GM21737 (cell line): ENCODE measurements around the gene ALDH18A1.
"Not testable (repeated sequence)": the region's sequence is repeated elsewhere in the genome, so short reads cannot be mapped to it uniquely, and the experiment has no call there.

ENCODE experiments used
- ATAC-seq: cut with Tn5 transposase; IDR thresholded peaks from one replicate; pipeline ENCODE4 v1.9.1; 2021; ENCODE audit warnings: mild to moderate bottlenecking, moderate library complexity; ENCODE audit not compliant: unreplicated experiment

The ALDH18A1 gene

DNA sequence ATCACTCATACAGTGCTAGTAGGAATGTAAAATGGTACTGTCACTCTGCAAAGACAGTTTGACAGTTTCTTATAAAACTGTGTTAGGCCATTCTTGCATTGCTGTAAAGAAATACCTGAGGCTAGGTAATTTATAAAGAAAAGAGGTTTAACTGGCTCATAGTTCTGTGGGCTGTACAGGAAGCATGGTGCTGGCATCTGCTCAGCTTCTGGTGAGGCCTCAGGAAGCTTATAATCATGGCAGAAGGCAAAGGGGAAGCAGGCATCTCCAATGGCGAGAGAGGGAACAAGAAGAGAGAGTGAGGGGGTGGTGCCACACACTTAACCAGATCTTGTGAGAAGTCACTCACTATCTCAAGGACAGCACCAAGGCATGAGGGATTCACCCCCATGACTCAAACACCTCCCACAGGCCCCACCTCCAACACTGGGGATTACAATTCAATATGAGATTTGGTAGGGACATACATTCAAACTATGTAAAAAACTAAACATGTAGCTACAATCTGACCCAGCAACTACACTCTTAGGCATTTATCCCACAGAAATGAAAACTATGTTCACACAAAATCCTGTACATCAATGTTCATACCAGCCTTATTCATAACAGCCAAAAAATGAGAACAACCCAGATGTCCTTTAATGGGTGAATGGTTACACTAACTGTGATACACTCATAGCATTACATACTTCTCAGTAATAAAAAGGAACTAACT lies 5.0 kb downstream of the ALDH18A1 start:
- no peak for ATAC-seq

- ATAC-seq = no peak
Observed at GRCh38 chr10:95650232-95650631, 6.3 kb downstream of the ALDH18A1 start.

- no peak for ATAC-seq
Observed at GRCh38 chr10:95648138-95648537, 8.4 kb downstream of the ALDH18A1 start.

GRCh38 chr10:95646160-95646559 lies 10.4 kb downstream of the ALDH18A1 start:
- no peak for ATAC-seq

GRCh38 chr10:95644901-95645300 lies 11.6 kb downstream of the ALDH18A1 start:
- no peak for ATAC-seq

DNA sequence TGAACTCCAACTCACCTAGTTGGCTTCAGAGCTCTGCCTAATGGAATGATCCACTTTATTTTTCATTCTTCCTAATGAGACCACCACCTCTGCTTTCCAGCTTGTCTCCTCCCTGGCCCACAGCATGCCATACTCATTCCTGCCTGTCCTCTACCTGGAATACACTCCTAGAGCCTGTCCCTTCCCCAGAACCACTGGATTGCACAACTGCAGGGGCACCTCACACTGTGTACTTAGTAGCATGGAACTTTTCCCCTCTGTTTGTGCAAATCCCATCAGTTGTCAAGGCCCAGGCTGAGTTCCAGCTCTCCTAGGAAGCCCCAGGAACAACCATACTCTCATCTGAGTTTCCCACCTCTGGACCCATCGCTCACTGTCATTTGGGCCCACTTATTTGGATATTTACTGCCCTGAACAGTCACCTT lies 15.6 kb downstream of the ALDH18A1 start:
- no peak for ATAC-seq

- ATAC-seq = no peak
Observed at GRCh38 chr10:95637911-95638310, 18.6 kb downstream of the ALDH18A1 start.

GRCh38 chr10:95637140-95637539 lies 19.4 kb downstream of the ALDH18A1 start:
- no peak for ATAC-seq

- no peak for ATAC-seq
Observed at GRCh38 chr10:95635319-95635733, 21.2 kb downstream of the ALDH18A1 start.

DNA sequence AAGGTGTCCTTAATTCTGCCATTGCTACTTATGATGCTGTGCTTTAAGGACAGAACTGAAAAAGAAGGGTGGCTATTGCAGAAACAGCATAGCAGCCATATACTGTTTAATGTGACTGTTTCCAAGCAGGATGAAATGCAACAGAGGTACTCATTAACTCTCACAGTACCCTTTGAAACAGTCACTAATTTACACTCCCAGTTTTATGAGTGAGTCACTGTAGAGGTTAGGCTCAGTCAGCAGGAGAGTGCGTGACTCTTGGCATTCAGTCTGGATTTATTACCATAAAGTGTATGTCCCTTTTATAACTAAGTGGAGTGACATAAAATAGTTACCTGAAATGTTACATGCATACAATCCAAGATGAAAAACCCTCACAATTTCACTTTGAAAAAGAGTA lies 27.7 kb downstream of the ALDH18A1 start:
- no peak for ATAC-seq

DNA sequence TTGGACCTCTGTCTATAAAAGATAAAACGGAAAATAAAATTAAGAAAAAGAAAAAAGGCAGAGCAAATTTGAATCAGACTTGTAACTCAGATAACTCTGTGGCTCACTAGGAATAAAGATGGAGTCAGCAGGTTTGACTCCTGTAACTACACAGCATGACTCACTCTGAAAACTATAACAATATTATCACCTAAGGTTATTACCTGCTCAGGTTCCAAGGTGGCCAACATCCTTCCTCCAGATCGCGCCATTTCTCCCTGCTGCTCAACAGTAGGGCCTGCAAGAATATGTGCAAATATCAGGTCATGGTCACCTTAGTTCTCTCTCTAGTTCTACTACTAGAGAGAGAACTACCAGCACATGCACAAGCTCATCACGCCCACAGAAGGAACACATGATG lies 30.0 kb downstream of the ALDH18A1 start:
- ATAC-seq = no peak

DNA sequence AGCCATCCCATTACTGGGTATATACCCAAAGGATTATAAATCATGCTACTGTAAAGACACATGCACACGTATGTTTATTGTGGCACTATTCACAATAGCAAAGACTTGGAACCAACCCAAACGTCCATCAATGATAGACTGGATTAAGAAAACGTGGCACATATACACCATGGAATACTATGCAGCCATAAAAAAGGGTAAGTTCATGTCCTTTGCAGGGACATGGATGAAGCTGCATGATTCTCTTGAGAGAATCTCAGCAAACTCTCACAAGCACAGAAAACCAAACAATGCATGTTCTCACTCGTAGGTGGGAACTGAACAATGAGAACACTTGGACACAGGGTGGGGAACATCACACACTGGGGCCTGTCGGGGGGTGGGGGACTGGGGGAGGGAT lies 36.1 kb downstream of the ALDH18A1 start:
- ATAC-seq = not testable (repeated sequence)

- ATAC-seq = no peak
Observed at GRCh38 chr10:95618101-95618500, 38.4 kb downstream of the ALDH18A1 start.

- ATAC-seq = no peak
Observed at GRCh38 chr10:95616446-95616845, 40.1 kb downstream of the ALDH18A1 start.

DNA sequence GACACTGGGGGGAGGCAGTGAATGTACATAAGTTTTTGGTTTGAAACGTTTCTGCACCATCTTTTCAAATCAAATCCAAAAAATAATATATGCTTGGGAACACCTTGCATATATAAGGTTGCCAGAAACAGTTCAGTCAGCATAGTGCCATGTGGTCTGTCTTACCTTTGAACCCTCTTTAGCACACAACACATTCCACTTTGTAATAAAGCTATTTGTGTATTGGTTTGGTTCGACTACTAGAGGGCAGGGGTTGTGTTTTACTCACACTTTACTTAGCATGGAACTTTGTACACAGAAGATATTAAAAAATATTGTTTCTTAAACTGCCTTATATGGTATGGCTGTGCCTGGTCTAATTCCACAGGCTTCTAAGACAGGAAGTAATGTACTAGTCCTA lies 43.2 kb downstream of the ALDH18A1 start:
- ATAC-seq = no peak

DNA sequence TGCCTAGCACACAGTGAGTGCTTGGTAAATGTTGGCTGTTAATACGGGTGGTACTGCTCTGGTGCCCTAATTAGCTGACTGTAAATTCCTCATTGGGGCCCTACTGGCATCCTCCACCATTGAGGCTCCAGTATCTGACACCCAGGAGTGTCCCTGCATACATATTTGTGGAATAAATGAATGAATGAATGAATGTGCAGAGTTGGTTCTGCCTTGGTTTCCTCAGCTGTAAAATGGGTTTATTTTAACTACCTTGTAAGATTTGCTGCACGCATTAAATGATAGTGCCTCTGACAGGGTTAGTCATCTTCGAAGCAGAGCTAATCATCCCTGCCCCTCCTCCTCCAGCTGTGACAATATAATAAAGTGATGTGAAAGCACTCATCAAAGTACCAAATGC lies 45.8 kb downstream of the ALDH18A1 start:
- ATAC-seq = no peak

DNA sequence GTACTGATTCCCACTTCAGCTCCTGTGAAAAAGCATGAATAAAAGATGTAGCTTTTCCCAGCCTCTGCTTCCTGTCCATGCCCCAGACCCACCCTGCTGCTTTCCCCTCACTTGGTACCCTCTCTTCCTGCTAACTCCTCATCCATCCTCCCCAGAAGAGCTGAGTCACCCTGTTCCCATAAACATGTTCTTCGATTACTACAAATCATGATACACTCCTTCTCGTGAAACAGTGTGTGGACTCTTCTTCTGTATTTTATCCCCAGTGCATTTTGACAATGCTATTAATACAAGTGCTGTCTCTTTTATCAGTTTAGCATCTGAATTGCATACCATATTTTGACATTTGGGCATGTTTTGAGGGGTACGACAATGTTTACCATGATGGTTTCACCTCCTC lies 49.6 kb downstream of the ALDH18A1 start:
- ATAC-seq = no peak

DNA sequence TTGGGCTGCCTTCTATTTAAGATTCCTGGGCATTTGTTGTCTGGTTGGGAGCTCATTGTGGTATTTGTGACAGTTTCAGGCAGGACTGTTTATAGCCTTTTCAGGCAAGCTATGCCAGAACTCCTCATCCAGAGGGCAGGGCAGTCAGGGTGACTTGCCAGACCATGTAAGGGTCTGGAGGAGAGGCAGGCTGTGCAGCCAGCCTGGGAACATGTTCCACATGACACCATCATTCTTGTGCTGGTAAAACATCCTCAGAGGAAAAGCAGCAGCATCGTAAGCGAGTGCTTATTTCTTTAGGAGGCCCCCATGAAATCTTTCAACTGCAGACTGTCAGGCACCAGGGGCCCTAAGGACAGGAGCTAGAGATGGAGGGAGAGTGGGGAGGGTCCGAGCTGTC lies 51.3 kb downstream of the ALDH18A1 start:
- no peak for ATAC-seq

GRCh38 chr10:95604630-95605029 lies 51.9 kb downstream of the ALDH18A1 start:
- ATAC-seq = no peak

- ATAC-seq = no peak
Observed at GRCh38 chr10:95602382-95602781, 54.1 kb downstream of the ALDH18A1 start.

DNA sequence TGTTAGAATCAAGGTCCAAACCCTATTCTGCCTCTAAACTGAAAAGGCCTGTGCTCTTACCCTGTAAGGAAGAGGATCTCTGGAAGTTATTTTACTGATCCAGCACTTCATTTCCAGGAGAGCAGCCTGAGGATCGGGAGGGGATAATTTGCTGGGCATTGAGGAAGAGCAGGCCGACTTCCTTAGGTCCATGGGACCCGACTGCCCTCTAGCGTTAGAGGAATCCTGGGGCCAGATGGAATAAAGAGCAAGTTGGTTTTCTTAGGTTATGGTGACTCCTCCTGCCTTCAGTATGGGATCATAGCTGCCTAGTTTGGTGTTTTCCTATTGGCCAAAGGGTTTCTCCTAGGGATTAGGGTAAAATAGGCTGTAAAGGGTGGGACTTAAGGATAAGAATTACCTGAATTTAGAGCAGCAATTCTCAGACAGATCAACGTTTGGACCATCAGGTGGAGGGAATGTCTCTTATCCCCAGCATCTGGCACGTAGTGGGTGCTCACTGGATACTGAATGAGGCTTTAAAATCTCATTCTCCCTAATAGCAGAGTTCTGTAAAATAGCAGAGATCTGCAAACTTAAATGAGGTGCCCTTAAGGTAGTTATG lies 55.3 kb downstream of the ALDH18A1 start:
- ATAC-seq = no peak

DNA sequence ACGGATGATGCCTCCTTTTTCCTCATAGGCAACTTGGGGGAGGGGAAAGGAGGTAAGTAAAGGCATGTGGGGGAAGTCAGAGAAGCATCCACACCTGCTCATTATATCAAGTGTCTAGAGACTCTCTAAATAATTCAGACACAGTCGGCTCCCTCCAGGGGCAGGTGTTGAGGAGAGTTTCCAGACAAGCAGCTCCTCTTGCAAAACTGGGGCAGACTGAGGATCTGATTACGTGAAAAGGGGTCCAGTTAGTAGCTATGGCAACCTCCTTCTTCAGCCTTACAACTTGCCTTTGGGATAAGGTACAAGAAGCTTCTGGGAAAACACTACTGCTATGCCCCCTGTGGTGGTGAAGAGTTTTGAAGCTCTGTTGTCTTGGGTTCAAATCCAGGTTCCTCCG lies 56.4 kb downstream of the ALDH18A1 start:
- ATAC-seq = no peak

GRCh38 chr10:95597788-95598187 lies 58.7 kb downstream of the ALDH18A1 start:
- ATAC-seq = no peak
